ENCODE measurements around the gene SLC6A18. TPM values are rescaled to one million over a fixed set of nuclear protein-coding genes. Genes with fewer than 3 reads are reported as not detected.

The SLC6A18 gene
- total and polyA plus RNA-seq, 9 of the 15 experiments (the other 6 are each of a cell fraction or from before 2014, with no cell fraction given) = not detected

GRCh38 chr5:1261643-1262042 lies 36.5 kb downstream of the SLC6A18 start:
- WGBS (ENCODE audit: insufficient coverage, low coverage, missing lambda C conversion rate) = 14% methylated on average over 10 of the region's 10 CpGs
- H3K27ac ChIP-seq (ENCODE audit: extremely low read depth, low read depth, low read length) = no peak overlapping the region
- no peaks in the 10 kb centered on the region for H3K36me3 ChIP-seq (ENCODE audit: control insufficient read depth, insufficient read depth, low read length)
- H3K79me2 ChIP-seq (ENCODE audit: control insufficient read depth, insufficient read depth, low read length) = no peaks in the 10 kb centered on the region
- no peak for DNase-seq (ENCODE audit: extremely low read depth in 1 of 4, low spot score in 3 of 4)
- H2AFZ ChIP-seq (ENCODE audit: low read depth, low read length) = no peak overlapping the region
- intact Hi-C loops (cut with micrococcal nuclease) = no loop called here
- H3K27me3 ChIP-seq (ENCODE audit: control insufficient read depth in 2 of 2, insufficient read depth in 2 of 2, low read length in 2 of 2) = peaks cover 7 to 44% of the 10 kb centered on the region in 2 experiments; a peak in 4 of 5 replicates
- no TSS peak for BruUV-seq (replicated peaks)
- TF ChIP-seq NRF1 (conservative IDR thresholded peaks at IDR 0.05 in 1 of 2, IDR thresholded peaks at IDR 0.05 in 1 of 2) (no peak), BMI1 (IDR thresholded peaks at IDR 0.05; ENCODE audit: low read length) (no peak), IRF2 (CRISPR knock-in tag; IDR thresholded peaks at IDR 0.05) (no peak), TFAP4 (CRISPR knock-in tag; IDR thresholded peaks at IDR 0.05; ENCODE audit: borderline replicate concordance) (no peak), BCLAF1 (IDR thresholded peaks at IDR 0.05; ENCODE audit: borderline replicate concordance in 1 of 2, control insufficient read depth in 1 of 2, low read depth in 2 of 2, low read length in 1 of 2) (no peak), ZSCAN29 (IDR thresholded peaks at IDR 0.05) (no peak), HNRNPLL (IDR thresholded peaks at IDR 0.05; ENCODE audit: low read depth, low read length, poor library complexity, severe bottlenecking) (no peak), HDAC8 (tag; IDR thresholded peaks at IDR 0.05) (no peak)
- TF ChIP-seq, protein P1, sequence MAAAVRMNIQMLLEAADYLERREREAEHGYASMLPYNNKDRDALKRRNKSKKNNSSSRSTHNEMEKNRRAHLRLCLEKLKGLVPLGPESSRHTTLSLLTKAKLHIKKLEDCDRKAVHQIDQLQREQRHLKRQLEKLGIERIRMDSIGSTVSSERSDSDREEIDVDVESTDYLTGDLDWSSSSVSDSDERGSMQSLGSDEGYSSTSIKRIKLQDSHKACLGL (CRISPR knock-in tag; IDR thresholded peaks at IDR 0.05; ENCODE audit: borderline replicate concordance, poor library complexity, severe bottlenecking) = no peak
- TF ChIP-seq, protein P2, sequence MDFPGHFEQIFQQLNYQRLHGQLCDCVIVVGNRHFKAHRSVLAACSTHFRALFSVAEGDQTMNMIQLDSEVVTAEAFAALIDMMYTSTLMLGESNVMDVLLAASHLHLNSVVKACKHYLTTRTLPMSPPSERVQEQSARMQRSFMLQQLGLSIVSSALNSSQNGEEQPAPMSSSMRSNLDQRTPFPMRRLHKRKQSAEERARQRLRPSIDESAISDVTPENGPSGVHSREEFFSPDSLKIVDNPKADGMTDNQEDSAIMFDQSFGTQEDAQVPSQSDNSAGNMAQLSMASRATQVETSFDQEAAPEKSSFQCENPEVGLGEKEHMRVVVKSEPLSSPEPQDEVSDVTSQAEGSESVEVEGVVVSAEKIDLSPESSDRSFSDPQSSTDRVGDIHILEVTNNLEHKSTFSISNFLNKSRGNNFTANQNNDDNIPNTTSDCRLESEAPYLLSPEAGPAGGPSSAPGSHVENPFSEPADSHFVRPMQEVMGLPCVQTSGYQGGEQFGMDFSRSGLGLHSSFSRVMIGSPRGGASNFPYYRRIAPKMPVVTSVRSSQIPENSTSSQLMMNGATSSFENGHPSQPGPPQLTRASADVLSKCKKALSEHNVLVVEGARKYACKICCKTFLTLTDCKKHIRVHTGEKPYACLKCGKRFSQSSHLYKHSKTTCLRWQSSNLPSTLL (IDR thresholded peaks at IDR 0.05) = no peak
- no peak overlapping the region for H3K4me3 ChIP-seq
- no peak overlapping the region for H3K4me2 ChIP-seq (ENCODE audit: insufficient read depth, low read length)
- ATAC-seq = no peak
- POLR2A ChIA-PET = no interaction called here
- no peak for FAIRE-seq
- in situ Hi-C loops (cut with MboI) = no loop called here
- CTCF ChIA-PET (ENCODE audit: low intra/inter-chr PET ratio) = no interaction called here
- H3K9me3 ChIP-seq (replicated peaks; ENCODE audit: control insufficient read depth, insufficient read depth, low read depth, low read length) = no peaks in the 10 kb centered on the region
- peaks cover 0 to 7% of the 10 kb centered on the region in 2 experiments; a peak in 1 of 5 replicates for H3K4me1 ChIP-seq (replicated peaks in 1 of 2; ENCODE audit: control insufficient read depth in 2 of 2, insufficient read depth in 2 of 2, low read length in 2 of 2)
- no peak overlapping the region for H3K9ac ChIP-seq (ENCODE audit: insufficient read depth in 1 of 2, low read depth in 2 of 2, low read length in 2 of 2)
- H4K20me1 ChIP-seq (replicated peaks; ENCODE audit: control insufficient read depth, insufficient read depth, low read length) = peaks cover 14% of the 10 kb centered on the region; the same call in 1 of the 2 replicates
- H3K9me1 ChIP-seq (ENCODE audit: control insufficient read depth, insufficient read depth, low read length) = no peaks in the 10 kb centered on the region

Measured in K562 (cell line).